CD4-positive, alpha-beta T cell (primary cell): ENCODE data around the gene LBR. TPM values are rescaled to one million over a fixed set of nuclear protein-coding genes. Genes with fewer than 3 reads are reported as not detected.

ENCODE experiments used
- ATAC-seq: fragments of 200-7000 bp; cut with Tn5 transposase; one replicate; pipeline ENCODE4 v1.10.0; 2022; ENCODE audit warnings: mild to moderate bottlenecking; ENCODE audit not compliant: poor library complexity
- CTCF ChIA-PET: fragments of 350-600 bp; sonication (Branson Sonifier 250); formaldehyde crosslinking; loops from one replicate; lab custom pipeline; 2021; ENCODE audit warnings: antibody characterized with exemption, inconsistent platforms; lab: Charles Lee
- POLR2A ChIA-PET: fragments of 350-600 bp; sonication (Branson Sonifier 250); formaldehyde crosslinking; loops from one replicate; lab custom pipeline; 2021; ENCODE audit warnings: antibody characterized with exemption, inconsistent platforms; lab: Charles Lee
- DNase-seq, 14 experiments: peaks; one replicate each; pipeline ENCODE4 v3.0.0-alpha.2; 2013 to 2020; ENCODE audit warnings: mixed read lengths in 2 of 14
- H3K27ac ChIP-seq, 2 donors: one replicate each; pipeline versions ENCODE4 v1.5.1 to v1.7.0; 2013; ENCODE audit warnings: low read length in 2 of 2, low read depth in 1 of 2, mild to moderate bottlenecking in 1 of 2
- H3K27me3 ChIP-seq, 2 experiments: 1 replicate in 1 of 2; 2 replicates in 1 of 2; pipeline versions ENCODE4 v1.6.1 to v1.7.0; 2013; ENCODE audit warnings: low read length in 2 of 2, control low read depth in 1 of 2, mild to moderate bottlenecking in 1 of 2, moderate library complexity in 1 of 2; ENCODE audit not compliant: insufficient read depth in 2 of 2, control insufficient read depth in 1 of 2
- H3K36me3 ChIP-seq: one replicate; pipeline ENCODE4 v1.6.1; 2013; ENCODE audit warnings: low read length, control low read depth; ENCODE audit not compliant: insufficient read depth
- H3K4me1 ChIP-seq: one replicate; pipeline ENCODE4 v1.6.1; 2013; ENCODE audit warnings: low read length, control low read depth; ENCODE audit not compliant: insufficient read depth
- H3K4me3 ChIP-seq: one replicate; pipeline ENCODE4 v1.5.1; 2013; ENCODE audit warnings: mild to moderate bottlenecking, low read length, moderate library complexity
- H3K9me3 ChIP-seq, 2 experiments: 1 replicate in 1 of 2; 2 replicates in 1 of 2; pipeline versions ENCODE4 v1.6.1 to v1.7.0; 2013; ENCODE audit warnings: low read length in 2 of 2, mild to moderate bottlenecking in 2 of 2, control low read depth in 1 of 2, moderate library complexity in 1 of 2; ENCODE audit not compliant: control insufficient read depth in 1 of 2, insufficient read depth in 1 of 2
- H3K27ac Mint-ChIP-seq: one replicate; pipeline ENCODE4 v1.8.0; 2020; ENCODE audit warnings: mixed read lengths
- H3K27me3 Mint-ChIP-seq: one replicate; pipeline ENCODE4 v1.8.0; 2021; ENCODE audit warnings: mixed read lengths
- H3K36me3 Mint-ChIP-seq: one replicate; pipeline ENCODE4 v1.8.0; 2021; ENCODE audit warnings: low read depth, mixed read lengths
- H3K4me1 Mint-ChIP-seq: one replicate; pipeline ENCODE4 v1.8.0; 2021; ENCODE audit warnings: low read depth, mixed read lengths
- H3K4me3 Mint-ChIP-seq: one replicate; pipeline ENCODE4 v1.8.0; 2020; ENCODE audit warnings: mild to moderate bottlenecking, mixed read lengths
- H3K9me3 Mint-ChIP-seq: one replicate; pipeline ENCODE4 v1.8.0; 2020; ENCODE audit warnings: mixed read lengths
- intact Hi-C, 2 experiments: fragments of 100-400 bp; cut with DNase I in 1 of 2; cut with micrococcal nuclease in 1 of 2; formaldehyde crosslinking; loops; one replicate each; pipeline versions ENCODE4 v1.15.1 to v1.9.0; 2023 to 2025; cut with DNase I, micrococcal nuclease
- total RNA-seq, 174 experiments: library from RNA in 2 of 174; stranded (reverse) in 2 of 174; gene quantifications; one replicate each; pipeline ENCODE4 v1.2.3 and lab custom pipeline; 2021 to 2026
- TF ChIP-seq, protein P1 (sequence below): fragments of 200-600 bp; IDR thresholded peaks from one replicate; pipeline ENCODE4 v1.8.0; 2022; ENCODE audit warnings: antibody characterized with exemption, mild to moderate bottlenecking

The LBR gene
- total RNA-seq, 2 experiments from 2014 or later, result 118 to 129 TPM

DNA sequence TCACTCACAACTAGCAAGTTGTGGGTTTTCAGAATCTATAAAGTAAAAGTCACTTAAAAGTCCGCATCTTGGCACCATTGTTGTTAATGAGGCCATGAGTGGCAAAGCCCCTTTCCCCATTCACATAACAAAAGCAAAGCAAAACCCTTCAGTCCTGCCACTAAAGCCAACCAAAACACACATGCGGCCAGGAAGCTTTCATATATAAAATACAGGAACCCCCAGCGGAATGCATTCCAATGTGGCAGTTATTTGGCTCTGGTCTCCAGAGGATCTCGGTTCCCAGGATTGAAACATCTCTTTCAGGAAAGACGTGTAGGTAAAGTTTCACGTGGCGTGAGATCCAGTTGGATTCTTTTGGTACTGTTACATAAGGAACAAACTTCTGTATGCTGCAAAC, 2.5 kb upstream of the LBR start:
- Histone ChIP-seq H3K4me3 (no peak overlapping the region), H3K27ac (no peak overlapping the region), H3K27me3 (no peaks in the 10 kb centered on the region), H3K4me1 (peaks cover 20% of the 10 kb centered on the region), H3K9me3 (no peaks in the 10 kb centered on the region), H3K36me3 (no peaks in the 10 kb centered on the region)
- DNase-seq (no peak), ATAC-seq (no peak)
- Mint-ChIP-seq H3K27me3 (no peaks in the 10 kb centered on the region), H3K27ac (no peak overlapping the region), H3K9me3 (no peaks in the 10 kb centered on the region), H3K36me3 (peaks cover 24% of the 10 kb centered on the region), H3K4me3 (peak overlapping the region; percentile 43), H3K4me1 (peaks cover 27% of the 10 kb centered on the region)
- POLR2A ChIA-PET, result interaction anchor here (8.1 kb wide), 1 partner anchor 14 kb away, joined by 280 read pairs; no protein-coding TSS in a partner anchor
- TF ChIP-seq, protein P1, sequence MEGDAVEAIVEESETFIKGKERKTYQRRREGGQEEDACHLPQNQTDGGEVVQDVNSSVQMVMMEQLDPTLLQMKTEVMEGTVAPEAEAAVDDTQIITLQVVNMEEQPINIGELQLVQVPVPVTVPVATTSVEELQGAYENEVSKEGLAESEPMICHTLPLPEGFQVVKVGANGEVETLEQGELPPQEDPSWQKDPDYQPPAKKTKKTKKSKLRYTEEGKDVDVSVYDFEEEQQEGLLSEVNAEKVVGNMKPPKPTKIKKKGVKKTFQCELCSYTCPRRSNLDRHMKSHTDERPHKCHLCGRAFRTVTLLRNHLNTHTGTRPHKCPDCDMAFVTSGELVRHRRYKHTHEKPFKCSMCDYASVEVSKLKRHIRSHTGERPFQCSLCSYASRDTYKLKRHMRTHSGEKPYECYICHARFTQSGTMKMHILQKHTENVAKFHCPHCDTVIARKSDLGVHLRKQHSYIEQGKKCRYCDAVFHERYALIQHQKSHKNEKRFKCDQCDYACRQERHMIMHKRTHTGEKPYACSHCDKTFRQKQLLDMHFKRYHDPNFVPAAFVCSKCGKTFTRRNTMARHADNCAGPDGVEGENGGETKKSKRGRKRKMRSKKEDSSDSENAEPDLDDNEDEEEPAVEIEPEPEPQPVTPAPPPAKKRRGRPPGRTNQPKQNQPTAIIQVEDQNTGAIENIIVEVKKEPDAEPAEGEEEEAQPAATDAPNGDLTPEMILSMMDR, result no peak
- CTCF ChIA-PET, result interaction anchor here (1.0 to 1.7 kb wide), 2 partner anchors 14 to 44 kb away, joined by 3 to 7 read pairs; no protein-coding TSS in a partner anchor
- intact Hi-C loops, result no loop called here

DNA sequence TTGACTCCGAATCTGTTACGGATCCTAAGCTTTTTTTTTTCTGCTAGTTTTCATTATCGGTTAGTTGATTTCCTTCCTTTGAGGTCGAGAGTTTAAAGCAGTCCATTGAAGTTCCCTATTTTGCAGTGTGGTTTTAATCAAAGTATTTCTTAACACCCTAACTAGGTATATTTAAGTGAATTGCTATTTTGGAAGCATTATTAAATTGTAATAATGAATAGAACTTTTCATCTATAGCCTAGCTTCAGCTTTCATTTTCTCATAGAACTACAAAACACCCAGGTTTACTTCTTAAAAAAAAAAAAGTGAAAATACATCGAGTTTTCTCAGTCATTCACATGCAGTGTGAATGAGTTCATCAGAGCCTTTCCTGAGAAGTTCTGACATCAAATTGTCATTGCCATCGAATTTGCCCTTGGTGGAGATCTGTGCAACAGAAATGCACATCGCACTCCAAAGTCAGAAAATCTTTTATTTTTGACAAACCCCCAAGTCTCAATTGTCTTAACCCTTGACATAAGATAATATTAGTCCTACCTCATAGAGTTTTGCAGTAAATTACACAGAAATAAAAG, 1.1 kb upstream of the LBR start:
- H3K27me3 Mint-ChIP-seq, result no peaks in the 10 kb centered on the region
- ATAC-seq (no peak), DNase-seq (peak in 1 of 14 experiments; percentile 78)

More for the DNA sequence above, 1.1 kb upstream of the LBR start:
- ChIA-PET POLR2A (interaction anchor here (1.0 to 8.1 kb wide), 14 partner anchors 15 to 1436 kb away, joined by 3 to 280 read pairs (median 8); partner anchors contain the start of genes H3-3A, PARP1, PYCR2 and SDE2), CTCF (interaction anchor here (1.7 to 1.9 kb wide), 3 partner anchors 12 to 349 kb away, joined by 5 to 7 read pairs (median 5); partner anchors contain the start of gene SRP9)
- Mint-ChIP-seq H3K27ac (peak overlapping the region; percentile 84), H3K4me1 (peaks cover 40% of the 10 kb centered on the region), H3K36me3 (peaks cover 24% of the 10 kb centered on the region), H3K4me3 (peak overlapping the region; percentile 90), H3K9me3 (no peaks in the 10 kb centered on the region)
- Histone ChIP-seq H3K9me3 (no peaks in the 10 kb centered on the region), H3K27ac (peak overlapping the region in 1 of 2 donors; percentile 85), H3K36me3 (no peaks in the 10 kb centered on the region), H3K4me1 (peaks cover 29% of the 10 kb centered on the region), H3K27me3 (no peaks in the 10 kb centered on the region), H3K4me3 (peak overlapping the region; percentile 94)
- intact Hi-C loops, result loop anchor here (1.0 to 10.0 kb wide), 11 partner anchors 15 to 1584 kb away; partner anchors contain the start of genes FBXO28 (in 1 of the 2), H3-3A (in 1 of the 2), PYCR2 (in 1 of the 2) and SDE2 (in 1 of the 2)
- TF ChIP-seq, protein P1, result no peak
